GM12801 (cell line): ENCODE data around the gene SERPINB2.

ENCODE experiments used
- CTCF ChIP-seq: IDR thresholded peaks from one replicate; pipeline ENCODE4 v1.5.1; 2011; ENCODE audit warnings: control low read depth; ENCODE audit not compliant: insufficient read length; ENCODE audit errors: extremely low read depth

SERPINB2 gene

GRCh38 chr18:63909870-63910269 is 22.4 kb downstream of the SERPINB2 start:
- no peak for TF ChIP-seq CTCF

- TF ChIP-seq CTCF, result no peak
Observed at GRCh38 chr18:63917817-63918216, 30.3 kb downstream of the SERPINB2 start.

- no peak for TF ChIP-seq CTCF
Observed at GRCh38 chr18:63922049-63922448, 34.5 kb downstream of the SERPINB2 start.

- no peak for TF ChIP-seq CTCF
Observed at GRCh38 chr18:63924551-63924950, 37.0 kb downstream of the SERPINB2 start.

GRCh38 chr18:63928331-63928730 is 40.8 kb downstream of the SERPINB2 start:
- no peak for TF ChIP-seq CTCF

- no peak for TF ChIP-seq CTCF
Observed at GRCh38 chr18:63930773-63931354, 43.4 kb downstream of the SERPINB2 start.

- TF ChIP-seq CTCF, result no peak
Observed at GRCh38 chr18:63936156-63936931, 48.8 kb downstream of the SERPINB2 start.
